ENCODE measurements around the gene SIVA1. TPM values are rescaled to one million over a fixed set of nuclear protein-coding genes. Genes with fewer than 3 reads are reported as not detected.

The SIVA1 gene
- total and polyA plus RNA-seq, 2 of the 8 experiments (the other 6 are each of a cell fraction or from before 2014, with no cell fraction given) = 123 to 589 TPM

DNA sequence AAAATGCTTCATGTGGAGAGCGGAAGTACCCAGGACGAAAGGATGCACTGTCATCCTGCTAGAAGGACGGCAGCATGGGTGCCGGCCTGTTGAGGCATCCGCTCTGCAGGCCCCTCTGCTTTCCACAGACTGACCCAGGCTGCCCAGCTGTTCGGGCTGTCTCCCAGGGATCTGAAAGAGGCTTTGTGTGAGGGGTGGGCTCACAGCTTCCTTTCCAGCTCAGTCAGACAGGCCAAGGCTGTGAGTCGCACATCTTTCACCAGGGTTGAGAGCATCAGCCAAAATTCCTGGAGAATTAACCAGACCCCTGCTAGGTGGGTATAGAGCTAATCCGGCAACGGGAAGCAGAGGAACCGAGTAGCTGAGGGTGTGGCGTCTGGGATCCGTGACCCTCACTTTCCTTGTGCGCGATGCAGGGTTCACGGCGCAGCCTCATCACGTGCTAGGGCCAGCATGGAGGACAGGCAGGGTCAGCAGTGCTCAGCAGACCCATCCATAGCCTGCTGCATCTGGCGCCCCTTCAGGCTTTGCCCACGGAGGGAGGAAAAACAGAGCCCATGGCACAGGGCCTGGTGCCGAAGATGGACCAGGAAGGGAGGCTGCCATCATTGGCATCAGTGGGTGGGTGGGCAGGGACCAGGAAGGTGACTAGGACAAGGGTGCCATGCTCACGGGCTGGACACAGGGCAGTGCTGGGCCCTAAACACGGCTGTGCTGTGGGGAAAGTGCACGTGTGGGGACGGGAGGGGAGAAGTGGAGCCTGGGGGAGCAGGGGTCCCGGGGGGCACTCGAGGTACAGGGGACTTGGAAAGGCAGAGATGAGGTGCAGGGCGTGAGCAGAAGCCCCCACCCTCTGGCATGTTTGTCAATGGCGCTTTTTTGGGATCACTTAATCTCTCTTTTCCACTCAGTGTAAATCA, 9.2 kb upstream of the SIVA1 start:
- TF ChIP-seq HDAC6 (IDR thresholded peaks at IDR 0.05; ENCODE audit: low read depth, low read length) = no peak
- TF ChIP-seq PHF8 (conservative IDR thresholded peaks at IDR 0.05; ENCODE audit: low read depth, low read length) = no peak
- TF ChIP-seq, protein P1, sequence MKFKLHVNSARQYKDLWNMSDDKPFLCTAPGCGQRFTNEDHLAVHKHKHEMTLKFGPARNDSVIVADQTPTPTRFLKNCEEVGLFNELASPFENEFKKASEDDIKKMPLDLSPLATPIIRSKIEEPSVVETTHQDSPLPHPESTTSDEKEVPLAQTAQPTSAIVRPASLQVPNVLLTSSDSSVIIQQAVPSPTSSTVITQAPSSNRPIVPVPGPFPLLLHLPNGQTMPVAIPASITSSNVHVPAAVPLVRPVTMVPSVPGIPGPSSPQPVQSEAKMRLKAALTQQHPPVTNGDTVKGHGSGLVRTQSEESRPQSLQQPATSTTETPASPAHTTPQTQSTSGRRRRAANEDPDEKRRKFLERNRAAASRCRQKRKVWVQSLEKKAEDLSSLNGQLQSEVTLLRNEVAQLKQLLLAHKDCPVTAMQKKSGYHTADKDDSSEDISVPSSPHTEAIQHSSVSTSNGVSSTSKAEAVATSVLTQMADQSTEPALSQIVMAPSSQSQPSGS (IDR thresholded peaks at IDR 0.05; ENCODE audit: low read length) = no peak
- TF ChIP-seq BCL11A (IDR thresholded peaks at IDR 0.05; ENCODE audit: low read depth in 2 of 2, low read length in 2 of 2) = no peak
- TF ChIP-seq TAF1 (IDR thresholded peaks at IDR 0.05; ENCODE audit: low read depth, low read length) = no peak
- TF ChIP-seq GTF2F1 (IDR thresholded peaks at IDR 0.05; ENCODE audit: borderline replicate concordance, low read depth, low read length) = no peak
- TF ChIP-seq RXRA (IDR thresholded peaks at IDR 0.05; ENCODE audit: insufficient read depth, low read depth, low read length) = no peak
- no peak for TF ChIP-seq CBX5 (IDR thresholded peaks at IDR 0.05; ENCODE audit: low read depth, low read length)
- no peak for TF ChIP-seq SAP30 (IDR thresholded peaks at IDR 0.05; ENCODE audit: insufficient read depth, insufficient replicate concordance, low read length)
- WGBS, 2 experiments (ENCODE audit: extremely low coverage in 1 of 2, insufficient coverage in 1 of 2, insufficient read length in 1 of 2, insufficient replicate concordance in 2 of 2, low coverage in 1 of 2, low lambda C conversion rate in 2 of 2, missing lambda C conversion rate in 1 of 2) = 90% methylated on average over 23 of the region's 28 CpGs; no CpG with 5 or more reads in 1 of the 2 experiments
- no peak overlapping the region for H2BK12ac ChIP-seq (ENCODE audit: low read depth, low read length)
- no peak overlapping the region for H4K91ac ChIP-seq (replicated peaks; ENCODE audit: insufficient read length, low read length)
- no peak overlapping the region for H3K27ac ChIP-seq (ENCODE audit: low read depth, low read length)
- H3K4ac ChIP-seq (replicated peaks; ENCODE audit: insufficient read length, low read depth, low read length) = no peak overlapping the region
- H3K56ac ChIP-seq (replicated peaks; ENCODE audit: insufficient read length, low read depth, low read length) = no peak overlapping the region
- H2BK5ac ChIP-seq (ENCODE audit: low read depth, low read length) = no peak overlapping the region
- no peaks in the 10 kb centered on the region for H3K4me1 ChIP-seq (replicated peaks in 1 of 4; ENCODE audit: control insufficient read depth in 3 of 4, insufficient read depth in 4 of 4, low read length in 3 of 4)
- H4K20me1 ChIP-seq (replicated peaks in 1 of 2; ENCODE audit: control insufficient read depth in 1 of 2, insufficient read depth in 2 of 2, low read length in 2 of 2) = peaks cover 0 to 6% of the 10 kb centered on the region in 2 experiments
- no peaks in the 10 kb centered on the region for H3K79me2 ChIP-seq (ENCODE audit: control insufficient read depth in 1 of 2, insufficient read depth in 2 of 2, low read length in 2 of 2)
- no peak overlapping the region for H3K9ac ChIP-seq (replicated peaks in 1 of 4; ENCODE audit: extremely low read depth in 1 of 4, low read depth in 3 of 4, low read length in 3 of 4)
- no peak overlapping the region for H2AFZ ChIP-seq (ENCODE audit: low read length)
- no peak overlapping the region for H2BK120ac ChIP-seq (replicated peaks; ENCODE audit: low read depth, low read length)
- H3K14ac ChIP-seq (ENCODE audit: insufficient read length) = no peak overlapping the region
- no peaks in the 10 kb centered on the region for H3K23me2 ChIP-seq (ENCODE audit: low read depth, low read length)
- no peaks in the 10 kb centered on the region for H3K79me1 ChIP-seq (ENCODE audit: low read depth, low read length)
- DNase-seq (ENCODE audit: low read depth in 1 of 2, low spot score in 2 of 2) (no peak), FAIRE-seq (no peak)
- H2AK5ac ChIP-seq (ENCODE audit: low read depth, low read length) = no peak overlapping the region
- H3K18ac ChIP-seq (ENCODE audit: extremely low read depth, low read length) = no peak overlapping the region
- ChIA-PET CTCF (ENCODE audit: partially characterized antibody) (interaction anchor here (4.3 kb wide), 1 partner anchor 11 kb away, joined by 18 read pairs; no protein-coding TSS in a partner anchor), POLR2A (ENCODE audit: partially characterized antibody) (interaction anchor here (0.7 to 1.1 kb wide), 2 partner anchors 10 to 13 kb away, joined by 3 read pairs; no protein-coding TSS in a partner anchor)
- H3K4me3 ChIP-seq (ENCODE audit: extremely low read depth in 1 of 4, insufficient read depth in 2 of 4, low read depth in 3 of 4, low read length in 4 of 4) = no peak overlapping the region
- H3K23ac ChIP-seq (ENCODE audit: insufficient read length) = no peak overlapping the region
- no peak overlapping the region for H2BK20ac ChIP-seq (ENCODE audit: low read length)
- H3K36me3 ChIP-seq (ENCODE audit: control insufficient read depth in 2 of 4, insufficient read depth in 4 of 4, low read length in 3 of 4) = peaks cover 0 to 4% (median 0%) of the 10 kb centered on the region in 4 experiments; a peak in 1 of 8 replicates
- H3K9me3 ChIP-seq (ENCODE audit: insufficient read depth in 2 of 2, low read depth in 1 of 2, low read length in 1 of 2) = no peaks in the 10 kb centered on the region
- H4K5ac ChIP-seq (ENCODE audit: insufficient read length, low read depth, low read length) = no peak overlapping the region
- no peak overlapping the region for H4K8ac ChIP-seq (ENCODE audit: extremely low read depth, insufficient read depth, low read length)
- H3K4me2 ChIP-seq (ENCODE audit: insufficient read depth in 1 of 2, low read depth in 2 of 2, low read length in 2 of 2) = no peak overlapping the region
- no peak overlapping the region for H2BK15ac ChIP-seq (ENCODE audit: low read length)
- peaks cover 0 to 2% (median 0%) of the 10 kb centered on the region in 4 experiments; a peak in 1 of 7 replicates for H3K27me3 ChIP-seq (replicated peaks in 1 of 4; ENCODE audit: control insufficient read depth in 3 of 4, extremely low read depth in 1 of 4, insufficient read depth in 3 of 4, low read length in 3 of 4)
